TTC549 (cell line): ENCODE measurements around the gene MUC21.

Source experiments
- FAIRE-seq: peaks from 2 replicates; lab custom pipeline; 2012; peaks lifted over from hg19 to GRCh38; lab: Jason Lieb, UNC

Gene MUC21

GRCh38 chr6:30983439-30983838 is at the start of gene MUC21:
MUC21 (plus strand) TSS chr6:30983718; CDS start chr6:30983959, 241 bp downstream.
- no peak for FAIRE-seq

- no peak for FAIRE-seq
Observed at GRCh38 chr6:30935018-30935417, 48.5 kb upstream of the MUC21 start.

- no peak for FAIRE-seq
Observed at GRCh38 chr6:30937265-30937664, 46.3 kb upstream of the MUC21 start.

GRCh38 chr6:30938730-30939129 is 44.8 kb upstream of the MUC21 start:
- no peak for FAIRE-seq

- FAIRE-seq = no peak
Observed at GRCh38 chr6:30939473-30939872, 44.0 kb upstream of the MUC21 start.

- FAIRE-seq = no peak
Observed at GRCh38 chr6:30940361-30940986, 43.0 kb upstream of the MUC21 start, which contains the start of gene MUCL3. MUCL3 (plus strand) TSS chr6:30940973; CDS start chr6:30941000, 27 bp downstream.

GRCh38 chr6:30942338-30943060 is 41.0 kb upstream of the MUC21 start:
- no peak for FAIRE-seq

GRCh38 chr6:30944051-30944450 is 39.5 kb upstream of the MUC21 start:
- no peak for FAIRE-seq

- FAIRE-seq = no peak
Observed at GRCh38 chr6:30945281-30945680, 38.2 kb upstream of the MUC21 start.

- no peak for FAIRE-seq
Observed at GRCh38 chr6:30947231-30947630, 36.3 kb upstream of the MUC21 start.

GRCh38 chr6:30948811-30949210 is 34.7 kb upstream of the MUC21 start:
- no peak for FAIRE-seq

GRCh38 chr6:30951907-30952469 is 31.5 kb upstream of the MUC21 start:
- no peak for FAIRE-seq

- no peak for FAIRE-seq
Observed at GRCh38 chr6:30954631-30955366, 28.7 kb upstream of the MUC21 start.

- FAIRE-seq = no peak
Observed at GRCh38 chr6:30955367-30956042, 28.0 kb upstream of the MUC21 start.

GRCh38 chr6:30957716-30958115 is 25.8 kb upstream of the MUC21 start:
- FAIRE-seq = no peak

GRCh38 chr6:30960907-30961673 is 22.4 kb upstream of the MUC21 start:
- no peak for FAIRE-seq

- no peak for FAIRE-seq
Observed at GRCh38 chr6:30962716-30963115, 20.8 kb upstream of the MUC21 start.

- no peak for FAIRE-seq
Observed at GRCh38 chr6:30963641-30964040, 19.9 kb upstream of the MUC21 start.

- FAIRE-seq = no peak
Observed at GRCh38 chr6:30964075-30964474, 19.4 kb upstream of the MUC21 start.

- no peak for FAIRE-seq
Observed at GRCh38 chr6:30965140-30965601, 18.3 kb upstream of the MUC21 start.

GRCh38 chr6:30966154-30966553 is 17.4 kb upstream of the MUC21 start:
- FAIRE-seq = no peak
